ENCODE measurements around the gene CYB561D2. TPM values are rescaled to one million over a fixed set of nuclear protein-coding genes. Genes with fewer than 3 reads are reported as not detected.
A peak's percentile ranks its signal among the peaks of the same experiment; 100 is the strongest.

Gene CYB561D2
- total and polyA plus RNA-seq, 4 donors: 18.2 to 50.8 (median 27.7) TPM

GRCh38 chr3:50372349-50372748, 21.7 kb downstream of the CYB561D2 start:
- H3K4me1 ChIP-seq (ENCODE audit: control insufficient read depth in 5 of 5, insufficient read depth in 5 of 5, low read length in 5 of 5): peaks cover 0 to 8% (median 0%) of the 10 kb centered on the region in 5 donors
- peaks cover 0 to 4% (median 0%) of the 10 kb centered on the region in 4 donors for H3K36me3 ChIP-seq (ENCODE audit: control insufficient read depth in 4 of 4, insufficient read depth in 4 of 4, low read length in 4 of 4)
- DNase-seq (peak; percentile 50 to 63 (median 57)), ATAC-seq (ENCODE audit: insufficient read depth, low FRiP score) (no peak)
- H3K9ac ChIP-seq (ENCODE audit: insufficient read depth in 1 of 2, low read length in 2 of 2): no peak overlapping the region
- no peaks in the 10 kb centered on the region for H3K9me3 ChIP-seq (ENCODE audit: control insufficient read depth in 4 of 4, insufficient read depth in 3 of 4, low read length in 3 of 4)
- no peak for TF ChIP-seq CTCF (IDR thresholded peaks at IDR 0.05; ENCODE audit: control extremely low read depth, extremely low read depth)
- no peak overlapping the region for H3K4me3 ChIP-seq
- H3K27me3 ChIP-seq (ENCODE audit: control insufficient read depth in 3 of 3, insufficient read depth in 3 of 3, low read length in 2 of 3): no peaks in the 10 kb centered on the region
- no peak overlapping the region for H3K27ac ChIP-seq (ENCODE audit: low read depth in 1 of 2, low read length in 1 of 2)
- WGBS, 2 donors: 72 to 76% methylated on average over 8 of the region's 8 CpGs

- no peak overlapping the region for H3K9ac ChIP-seq (ENCODE audit: insufficient read depth in 1 of 2, low read length in 2 of 2)
- H3K27ac ChIP-seq (ENCODE audit: low read depth in 1 of 2, low read length in 1 of 2): no peak overlapping the region
- H3K4me1 ChIP-seq (ENCODE audit: control insufficient read depth in 5 of 5, insufficient read depth in 5 of 5, low read length in 5 of 5): peaks cover 0 to 8% (median 0%) of the 10 kb centered on the region in 5 donors
- H3K27me3 ChIP-seq (ENCODE audit: control insufficient read depth in 3 of 3, insufficient read depth in 3 of 3, low read length in 2 of 3): no peaks in the 10 kb centered on the region
- ATAC-seq (ENCODE audit: insufficient read depth, low FRiP score) (no peak), DNase-seq (peak in 1 of 3 donors; percentile 55)
- H3K4me3 ChIP-seq: no peak overlapping the region
- peaks cover 0 to 2% (median 0%) of the 10 kb centered on the region in 4 donors for H3K36me3 ChIP-seq (ENCODE audit: control insufficient read depth in 4 of 4, insufficient read depth in 4 of 4, low read length in 4 of 4)
- no peaks in the 10 kb centered on the region for H3K9me3 ChIP-seq (ENCODE audit: control insufficient read depth in 4 of 4, insufficient read depth in 3 of 4, low read length in 3 of 4)
- WGBS, 2 donors: 57 to 63% methylated on average over 12 of the region's 12 CpGs
- no peak for TF ChIP-seq CTCF (IDR thresholded peaks at IDR 0.05; ENCODE audit: control extremely low read depth, extremely low read depth)
Observed at GRCh38 chr3:50373146-50374051, 22.7 kb downstream of the CYB561D2 start.

- H3K27me3 ChIP-seq (ENCODE audit: control insufficient read depth in 3 of 3, insufficient read depth in 3 of 3, low read length in 2 of 3): no peaks in the 10 kb centered on the region
- H3K4me3 ChIP-seq: no peak overlapping the region
- 80% methylated on average over 22 of the region's 22 CpGs for WGBS, 2 donors
- ATAC-seq (ENCODE audit: insufficient read depth, low FRiP score): no peak
- H3K9ac ChIP-seq (ENCODE audit: insufficient read depth in 1 of 2, low read length in 2 of 2): no peak overlapping the region
- no peak for DNase-seq
- H3K36me3 ChIP-seq (ENCODE audit: control insufficient read depth in 4 of 4, insufficient read depth in 4 of 4, low read length in 4 of 4): peaks cover 0 to 2% (median 0%) of the 10 kb centered on the region in 4 donors
- peaks cover 0 to 8% (median 0%) of the 10 kb centered on the region in 5 donors for H3K4me1 ChIP-seq (ENCODE audit: control insufficient read depth in 5 of 5, insufficient read depth in 5 of 5, low read length in 5 of 5)
- no peak overlapping the region for H3K27ac ChIP-seq (ENCODE audit: low read depth in 1 of 2, low read length in 1 of 2)
- no peak for TF ChIP-seq CTCF (IDR thresholded peaks at IDR 0.05; ENCODE audit: control extremely low read depth, extremely low read depth)
- no peaks in the 10 kb centered on the region for H3K9me3 ChIP-seq (ENCODE audit: control insufficient read depth in 4 of 4, insufficient read depth in 3 of 4, low read length in 3 of 4)
Observed at GRCh38 chr3:50374363-50375257, 23.9 kb downstream of the CYB561D2 start.

Data from lung (tissue), 12 donors.